Renal cortex interstitium (tissue), 15 donors: ENCODE data around the gene CCDC15. TPM values are rescaled to one million over a fixed set of nuclear protein-coding genes. Genes with fewer than 3 reads are reported as not detected.
A peak's percentile ranks its signal among the peaks of the same experiment; 100 is the strongest.

Source experiments
- DNase-seq, 11 donors: peaks; one replicate each; pipeline ENCODE4 v3.0.0-alpha.2; 2013; ENCODE audit warnings: low read depth in 9 of 11, low spot score in 4 of 11; ENCODE audit errors: extremely low read depth in 1 of 11
- long read RNA-seq, 16 experiments: transcript quantifications; one replicate each; lab custom pipeline, GENCODE V29; 2026
- polyA plus RNA-seq, 3 donors: library from polyadenylated mRNA; unstranded; fragments of 120-200 nt; gene quantifications; one replicate each; pipeline ENCODE4 v1.2.1, GENCODE V29; 2013; ENCODE audit not compliant: insufficient read length in 3 of 3

Gene CCDC15, protein sequence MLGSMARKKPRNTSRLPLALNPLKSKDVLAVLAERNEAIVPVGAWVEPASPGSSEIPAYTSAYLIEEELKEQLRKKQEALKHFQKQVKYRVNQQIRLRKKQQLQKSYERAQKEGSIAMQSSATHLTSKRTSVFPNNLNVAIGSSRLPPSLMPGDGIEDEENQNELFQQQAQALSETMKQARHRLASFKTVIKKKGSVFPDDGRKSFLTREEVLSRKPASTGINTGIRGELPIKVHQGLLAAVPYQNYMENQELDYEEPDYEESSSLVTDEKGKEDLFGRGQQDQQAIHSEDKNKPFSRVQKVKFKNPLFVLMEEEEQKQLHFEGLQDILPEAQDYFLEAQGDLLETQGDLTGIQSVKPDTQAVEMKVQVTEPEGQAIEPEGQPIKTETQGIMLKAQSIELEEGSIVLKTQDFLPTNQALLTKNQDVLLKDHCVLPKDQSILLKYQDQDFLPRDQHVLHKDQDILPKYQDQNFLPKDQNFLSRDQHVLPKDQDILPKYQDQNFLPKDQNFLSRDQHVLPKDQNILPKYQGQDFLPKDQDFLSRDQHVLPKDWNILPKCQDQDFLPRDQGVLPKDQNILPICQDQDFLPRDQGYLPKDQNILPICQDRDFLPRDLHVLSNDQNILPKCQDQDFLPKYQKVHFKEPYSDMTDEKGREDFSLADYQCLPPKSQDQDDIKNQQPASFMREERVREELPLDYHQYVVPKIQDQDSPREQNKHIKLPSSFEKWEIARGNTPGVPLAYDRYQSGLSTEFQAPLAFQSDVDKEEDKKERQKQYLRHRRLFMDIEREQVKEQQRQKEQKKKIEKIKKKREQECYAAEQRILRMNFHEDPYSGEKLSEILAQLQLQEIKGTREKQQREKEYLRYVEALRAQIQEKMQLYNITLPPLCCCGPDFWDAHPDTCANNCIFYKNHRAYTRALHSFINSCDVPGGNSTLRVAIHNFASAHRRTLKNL
- polyA plus RNA-seq = 1 to 10 TPM; 3.6 to 4.1 (median 4.0) TPM
- long read RNA-seq, donor 1 = 0 reads
- long read RNA-seq, donor 2 = 0 reads
- long read RNA-seq, donor 3 = 0 reads
- long read RNA-seq, donor 4 = 0 reads
- long read RNA-seq, donor 5 = 0 reads
- long read RNA-seq, donor 6 = 0 reads
- long read RNA-seq, donor 7 = 0 reads
- long read RNA-seq, donor 8 = 0 reads
- long read RNA-seq, donor 9 = 0 reads
- long read RNA-seq, donor 10 = 0 reads
- long read RNA-seq, donor 11 = 0 reads
- long read RNA-seq, donor 12 = 0 reads
- long read RNA-seq, donor 13 = 0 reads
- long read RNA-seq, donor 14 = 0 reads
- long read RNA-seq, donor 15 = 0 reads
- long read RNA-seq, donor 16 = 0 reads

GRCh38 chr11:124953753-124954589 lies at the start of gene CCDC15:
TSS of gene CCDC15 (plus strand) at chr11:124954202. CDS start at chr11:124954733, 531 bp downstream.
- peak; percentile 92 to 98 (median 97) for DNase-seq

GRCh38 chr11:124915541-124916369 lies 38.2 kb upstream of the CCDC15 start:
- DNase-seq = no peak

DNA sequence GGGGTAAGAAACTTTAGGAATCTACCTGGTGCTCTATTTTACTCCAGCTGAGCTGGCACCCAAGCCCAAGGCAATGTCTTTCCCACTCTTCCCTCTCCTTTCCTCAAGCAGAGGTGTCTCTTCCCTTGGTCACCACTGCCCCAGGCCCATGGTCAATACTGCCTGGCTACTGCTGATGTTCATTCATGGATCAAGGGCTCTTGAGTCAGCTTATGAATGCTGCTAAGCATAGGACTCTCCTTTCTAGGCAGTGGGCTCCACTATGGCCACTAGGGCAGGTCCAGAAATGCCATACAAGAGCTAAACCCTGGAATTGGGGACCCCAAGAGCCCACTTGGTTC lies 37.7 kb upstream of the CCDC15 start:
- DNase-seq = no peak

- DNase-seq = no peak
These were observed 36.8 kb upstream of the CCDC15 start for GRCh38 chr11:124917115-124917637.

GRCh38 chr11:124918950-124919349 lies 35.1 kb upstream of the CCDC15 start, which contains the start of gene HEPN1:
TSS of gene HEPN1 (plus strand) at chr11:124919250.
- no peak for DNase-seq

DNA sequence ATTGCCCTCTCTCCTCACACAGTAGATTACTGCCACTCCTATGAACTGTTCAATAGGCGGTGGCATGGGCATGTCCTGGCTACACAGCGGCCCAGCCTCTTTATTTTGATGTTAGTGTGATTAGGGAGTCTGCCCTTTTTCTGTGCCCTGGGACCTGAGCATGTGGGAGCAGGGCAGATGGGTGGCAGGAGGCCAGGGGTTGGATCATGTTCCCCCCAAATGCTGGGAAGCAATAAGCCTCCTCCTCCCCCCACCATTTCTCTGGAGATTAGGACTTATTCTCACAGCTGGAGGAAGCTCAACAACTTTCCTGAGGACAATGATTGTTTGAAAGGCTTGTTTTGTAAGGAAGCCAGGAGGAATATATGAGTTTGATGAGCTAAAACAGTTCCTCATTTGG lies 34.1 kb upstream of the CCDC15 start:
- DNase-seq = no peak

DNA sequence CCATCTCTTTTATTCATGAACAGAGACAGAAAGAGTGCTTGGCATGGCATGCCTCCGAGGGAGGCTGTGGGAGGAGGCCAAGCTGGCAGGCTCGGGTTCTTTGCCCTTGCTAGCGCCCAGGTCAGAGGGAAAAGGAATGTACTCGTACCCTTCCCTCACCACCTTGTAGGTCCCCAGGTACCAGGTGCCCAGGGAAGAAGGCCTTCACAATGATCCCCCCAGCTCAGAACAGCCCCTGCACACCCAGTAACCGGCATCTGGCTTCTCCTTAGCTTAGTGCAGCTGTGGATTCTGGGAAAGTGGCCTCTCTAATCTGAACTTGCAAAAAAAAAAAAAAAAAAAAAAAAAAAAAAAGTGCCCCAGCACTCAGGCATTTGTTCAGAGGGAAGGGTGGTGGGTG lies 33.6 kb upstream of the CCDC15 start:
- no peak for DNase-seq

DNA sequence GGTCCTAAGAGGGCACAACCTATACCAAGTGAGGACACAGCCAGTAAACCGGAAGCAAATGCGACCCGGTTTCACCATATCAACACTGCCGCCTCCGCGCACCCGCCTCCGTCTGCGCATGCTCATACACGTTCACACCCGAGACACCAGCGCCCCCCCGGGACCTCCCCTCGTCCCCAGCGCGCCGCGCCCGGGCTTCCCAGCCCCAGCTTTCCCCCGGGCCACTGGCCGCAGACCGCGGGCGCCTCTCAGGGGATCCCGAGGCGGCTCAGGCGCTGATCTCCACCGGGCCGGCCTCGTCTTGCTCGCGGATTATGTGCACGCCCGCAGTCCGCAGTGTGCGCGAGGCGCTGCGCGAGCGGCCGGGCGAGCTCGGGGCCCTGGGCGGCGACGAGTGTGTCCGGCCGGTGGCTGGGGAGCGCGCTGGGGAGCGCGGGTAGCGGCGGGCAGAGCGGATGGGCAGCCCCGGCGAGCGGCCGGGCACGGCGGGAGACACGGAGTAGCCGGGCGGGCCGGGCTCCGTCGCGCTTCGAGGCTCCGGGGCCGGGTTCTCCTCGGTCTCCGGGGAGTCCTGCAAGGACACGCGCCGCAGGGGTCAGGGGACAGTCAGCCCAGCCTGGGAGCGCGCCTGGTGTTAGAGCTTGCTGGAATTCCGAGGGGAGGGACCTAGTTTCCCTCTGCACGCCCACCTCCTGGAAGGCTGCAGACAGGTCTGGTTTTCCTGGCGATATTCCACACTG lies 33.0 kb upstream of the CCDC15 start:
- DNase-seq = peak; percentile 63 to 84 (median 79)

- DNase-seq = no peak
These were observed 31.2 kb upstream of the CCDC15 start for GRCh38 chr11:124922831-124923230.

GRCh38 chr11:124923296-124923695 lies 30.7 kb upstream of the CCDC15 start:
- DNase-seq = no peak

DNA sequence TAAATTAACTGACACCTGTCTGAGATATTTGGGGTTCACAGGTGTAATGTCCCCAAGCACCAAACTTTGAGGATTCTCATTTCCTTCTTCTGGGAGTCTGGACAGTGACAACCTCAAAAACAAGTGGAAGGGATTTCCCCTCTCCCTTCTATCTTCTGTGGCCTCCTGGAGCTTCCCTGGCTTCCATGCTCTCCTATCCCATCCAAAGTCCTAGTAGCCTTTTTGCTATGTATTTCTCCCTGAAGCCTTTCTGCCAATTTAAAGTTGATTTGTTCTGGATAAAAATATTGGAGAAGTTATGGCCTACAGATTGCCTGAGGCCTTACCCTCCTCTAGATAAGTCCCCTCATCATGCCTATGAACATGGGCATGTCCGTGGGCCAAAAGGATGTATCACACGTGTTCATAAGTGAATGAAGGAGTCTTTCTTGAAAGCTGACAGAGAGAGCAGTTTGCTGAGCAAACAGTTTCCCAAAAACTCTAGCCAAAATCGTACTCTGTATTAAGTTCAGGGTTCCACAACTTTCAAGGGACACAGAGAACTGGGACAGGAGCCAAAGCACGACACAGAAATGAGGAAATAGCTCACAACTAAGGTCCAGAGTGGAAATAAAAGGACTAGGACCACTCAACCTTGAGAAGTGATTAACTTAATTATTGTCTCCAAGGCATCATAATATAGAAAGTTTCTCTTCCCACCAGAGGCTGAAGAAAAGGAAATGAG lies 24.9 kb upstream of the CCDC15 start:
- DNase-seq = no peak

DNA sequence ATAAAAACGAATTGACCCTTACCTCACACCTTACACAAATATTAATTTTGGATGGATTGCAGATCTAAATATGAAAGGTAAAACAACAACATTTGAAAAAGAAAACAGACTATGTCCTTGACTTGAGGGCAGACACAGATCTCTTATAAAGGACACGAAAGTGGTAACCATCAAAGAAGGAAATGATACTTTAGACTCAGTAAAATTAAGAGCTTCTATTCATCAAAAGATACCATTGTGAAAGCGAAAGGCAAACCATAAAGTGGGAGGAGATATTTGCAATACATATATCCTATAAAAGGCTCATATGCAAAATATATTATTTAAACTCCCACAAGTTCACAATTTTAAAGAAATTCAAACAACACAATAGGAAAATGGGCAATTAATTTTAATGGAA lies 23.2 kb upstream of the CCDC15 start:
- DNase-seq = no peak

DNA sequence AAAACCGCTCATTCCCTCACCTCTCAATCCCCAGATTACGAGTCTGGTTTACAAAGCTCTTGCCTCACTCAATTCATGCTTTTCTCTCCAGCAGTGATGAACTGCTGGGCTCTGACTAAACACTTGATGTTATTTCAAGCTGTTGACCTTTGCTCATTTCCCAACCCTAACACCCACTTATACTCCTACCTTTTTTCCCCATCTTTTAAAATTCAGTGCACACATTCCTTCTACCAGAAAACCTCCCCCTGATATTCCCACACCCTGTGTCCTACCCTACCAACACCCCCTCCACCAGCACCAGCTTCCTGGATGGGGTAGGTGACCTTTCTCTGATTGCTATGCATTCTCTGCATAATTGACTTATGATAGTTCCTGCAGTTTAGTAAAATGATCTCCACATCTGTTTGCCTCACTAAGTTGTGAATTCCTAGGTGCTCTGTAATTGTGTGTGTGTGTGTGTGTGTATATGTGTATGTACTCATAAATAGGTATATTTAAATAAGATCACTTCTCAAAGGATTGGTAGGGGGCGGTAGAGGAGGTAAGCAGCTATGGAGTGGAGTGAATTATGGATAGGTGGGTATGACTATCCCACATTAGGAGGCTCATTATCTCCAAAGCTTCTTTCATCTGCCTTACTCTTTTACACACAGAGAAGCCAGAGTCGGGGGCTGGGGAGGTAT lies 19.0 kb upstream of the CCDC15 start:
- peak in 1 of 11 donors; percentile 17 for DNase-seq

DNA sequence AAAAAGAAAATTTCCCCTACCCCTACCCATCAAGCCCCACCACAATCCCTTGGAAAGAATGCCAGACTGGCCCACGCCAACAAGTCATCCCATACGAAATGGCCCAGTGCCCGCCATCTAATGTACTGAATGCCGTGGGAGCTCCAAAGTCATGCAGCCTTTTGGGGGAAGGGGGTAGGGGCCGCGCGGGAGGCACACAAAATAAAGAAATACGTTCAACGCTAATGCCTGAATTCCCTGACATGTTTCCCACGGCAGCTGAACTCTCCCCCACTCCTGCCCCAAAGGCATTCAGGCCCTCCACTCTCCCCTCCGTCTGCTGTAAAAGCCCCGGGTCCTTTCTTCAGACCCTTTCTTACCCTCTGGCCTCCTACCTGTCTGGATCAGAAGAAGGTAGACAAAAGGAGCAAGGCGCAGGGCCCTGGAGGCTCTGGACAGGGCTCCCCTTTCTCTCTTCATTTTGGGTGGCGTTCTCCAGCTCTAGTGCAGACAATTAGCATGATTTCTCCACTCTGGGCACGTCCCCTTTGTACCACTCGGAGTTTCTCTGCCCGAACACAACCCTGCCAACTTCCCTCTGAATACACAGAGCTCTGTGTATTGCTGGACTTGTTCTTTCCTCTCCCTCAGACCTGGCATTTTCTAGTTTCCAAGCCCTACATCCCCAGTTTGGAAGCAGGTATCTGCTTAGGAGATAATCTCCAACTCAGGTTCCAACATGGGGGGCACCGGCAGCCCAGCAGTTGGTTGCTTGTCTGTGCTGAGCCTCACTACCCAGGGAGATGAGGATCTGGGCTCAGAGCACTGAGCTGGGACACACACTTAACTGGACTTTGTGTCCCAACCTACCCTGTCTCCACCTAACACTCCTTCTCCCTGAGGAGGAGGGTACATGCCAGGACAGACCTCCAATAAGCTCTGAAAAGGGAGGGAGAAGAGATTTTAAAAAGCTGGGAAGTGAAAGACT lies 18.2 kb upstream of the CCDC15 start, which contains the start of gene HEPACAM:
HEPACAM (minus strand) TSS at position 500 of the 967 bp plus-strand sequence; CDS start at position 459, 41 bp downstream.
- no peak for DNase-seq
